AG09309 (cell line): ENCODE measurements around the gene PARD3.

ENCODE experiments used
- DNase-seq: peaks from one replicate; pipeline ENCODE4 v3.0.0-alpha.2; 2010; ENCODE audit warnings: low read depth
- H3K4me3 ChIP-seq: 2 replicates; pipeline ENCODE4 v1.5.1; 2011; ENCODE audit warnings: mild to moderate bottlenecking, low read depth, low read length, moderate library complexity; ENCODE audit not compliant: control insufficient read depth
- CTCF ChIP-seq: IDR thresholded peaks from 2 replicates; pipeline ENCODE4 v1.5.1; 2011; ENCODE audit warnings: mild to moderate bottlenecking, low read depth, low read length, inconsistent platforms; ENCODE audit not compliant: insufficient read depth, control insufficient read depth; ENCODE audit errors: missing control alignments

The PARD3 gene

GRCh38 chr10:34629084-34629483, 186.0 kb downstream of the PARD3 start:
- no peak overlapping the region for H3K4me3 ChIP-seq
- no peak for TF ChIP-seq CTCF
- DNase-seq = no peak

- no peak for TF ChIP-seq CTCF
- no peak overlapping the region for H3K4me3 ChIP-seq
- DNase-seq = no peak
Observed at GRCh38 chr10:34628174-34628796, 186.8 kb downstream of the PARD3 start.

GRCh38 chr10:34627741-34628140, 187.4 kb downstream of the PARD3 start:
- H3K4me3 ChIP-seq = no peak overlapping the region
- TF ChIP-seq CTCF = no peak
- DNase-seq = no peak

GRCh38 chr10:34627331-34627730, 187.8 kb downstream of the PARD3 start:
- DNase-seq = no peak
- no peak overlapping the region for H3K4me3 ChIP-seq
- TF ChIP-seq CTCF = no peak

GRCh38 chr10:34626158-34626880, 188.8 kb downstream of the PARD3 start:
- DNase-seq = no peak
- no peak for TF ChIP-seq CTCF
- no peak overlapping the region for H3K4me3 ChIP-seq

GRCh38 chr10:34624323-34625153, 190.6 kb downstream of the PARD3 start:
- no peak for TF ChIP-seq CTCF
- no peak overlapping the region for H3K4me3 ChIP-seq
- DNase-seq = no peak
